ENCODE measurements around the gene DCANP1.

The DCANP1 gene

GRCh38 chr5:135417083-135417482 is 30.1 kb downstream of the DCANP1 start:
- no peak for DNase-seq

DNA sequence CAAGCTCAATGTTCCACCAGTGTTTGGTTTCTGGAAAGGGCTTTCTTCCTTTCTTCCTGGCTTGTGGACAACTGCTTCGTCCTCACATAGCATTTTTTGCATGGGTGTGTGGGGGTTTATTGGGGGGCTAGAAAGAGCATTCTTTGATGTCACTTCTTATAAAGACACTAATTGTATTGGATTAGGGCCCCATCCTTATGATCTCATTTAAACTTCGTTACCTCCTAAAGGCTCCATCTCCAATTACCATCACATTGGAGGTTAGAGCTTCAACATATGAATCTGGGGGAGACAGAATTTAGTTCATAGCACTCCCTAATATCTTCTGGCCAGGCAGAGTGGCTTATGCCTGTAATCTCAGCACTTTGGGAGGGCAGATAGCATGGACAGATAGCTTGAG is 42.1 kb downstream of the DCANP1 start:
- DNase-seq, result no peak

GRCh38 chr5:135402031-135402430 is 45.1 kb downstream of the DCANP1 start:
- DNase-seq, result no peak

GRCh38 chr5:135400866-135401265 is 46.3 kb downstream of the DCANP1 start:
- peak in 2 of 3 experiments; percentile 39 to 75 for DNase-seq

GRCh38 chr5:135399794-135400542 is 47.2 kb downstream of the DCANP1 start:
- peak in 2 of 3 experiments; percentile 65 to 74 for DNase-seq

DNA sequence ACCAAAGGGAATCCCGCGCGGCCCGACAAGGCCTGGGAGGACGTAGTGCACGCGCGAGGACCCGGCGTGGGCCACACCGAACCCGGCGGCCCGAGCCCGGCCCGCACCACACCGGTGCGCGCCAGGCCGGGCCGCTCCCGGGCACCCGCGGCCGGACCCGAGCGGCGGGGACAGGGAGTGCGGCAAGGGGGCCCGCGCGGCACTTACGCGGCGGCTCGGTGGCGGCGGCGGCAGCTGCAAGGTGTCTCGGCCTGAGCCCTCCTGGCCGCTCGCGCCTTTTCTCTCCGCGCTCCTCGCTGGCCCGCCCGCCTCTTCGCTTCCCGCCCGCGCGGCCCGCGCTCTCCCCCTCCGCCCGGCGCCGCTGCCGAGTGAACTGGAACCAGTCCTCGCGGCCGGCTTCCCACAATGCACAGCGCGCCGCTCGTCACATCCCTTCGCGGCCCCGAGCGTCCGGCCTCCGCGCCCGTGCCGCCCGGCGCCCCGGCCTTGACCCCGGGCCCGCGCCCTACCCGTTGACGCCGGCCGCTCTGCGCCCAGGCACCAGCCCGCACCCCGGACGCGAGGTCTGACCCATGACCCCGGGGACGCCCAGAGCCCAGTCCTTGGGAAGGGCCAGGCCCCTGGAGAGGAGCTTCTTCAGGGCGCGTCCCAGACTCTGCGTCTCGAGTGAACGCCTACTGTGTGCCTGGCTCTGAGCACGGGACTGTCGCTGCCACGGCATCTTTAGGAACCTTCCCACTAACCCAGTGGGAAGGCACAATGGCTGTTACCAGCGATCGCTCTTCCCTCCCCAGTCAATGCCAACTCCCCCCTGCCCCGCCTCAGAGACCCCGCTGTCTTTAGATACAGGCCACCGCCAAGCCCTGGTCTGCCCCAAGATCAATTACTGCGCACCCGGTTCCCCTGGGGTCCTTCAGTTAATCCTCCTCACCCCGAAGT is 48.0 kb downstream of the DCANP1 start, which contains the start of gene MACROH2A1:
Gene MACROH2A1, minus strand, starts transcription at position 377 of the 939 bp plus-strand sequence. CDS start 10,138 bp downstream, outside the sequence.
- peak; percentile 79 to 81 (median 80) for DNase-seq

DNA sequence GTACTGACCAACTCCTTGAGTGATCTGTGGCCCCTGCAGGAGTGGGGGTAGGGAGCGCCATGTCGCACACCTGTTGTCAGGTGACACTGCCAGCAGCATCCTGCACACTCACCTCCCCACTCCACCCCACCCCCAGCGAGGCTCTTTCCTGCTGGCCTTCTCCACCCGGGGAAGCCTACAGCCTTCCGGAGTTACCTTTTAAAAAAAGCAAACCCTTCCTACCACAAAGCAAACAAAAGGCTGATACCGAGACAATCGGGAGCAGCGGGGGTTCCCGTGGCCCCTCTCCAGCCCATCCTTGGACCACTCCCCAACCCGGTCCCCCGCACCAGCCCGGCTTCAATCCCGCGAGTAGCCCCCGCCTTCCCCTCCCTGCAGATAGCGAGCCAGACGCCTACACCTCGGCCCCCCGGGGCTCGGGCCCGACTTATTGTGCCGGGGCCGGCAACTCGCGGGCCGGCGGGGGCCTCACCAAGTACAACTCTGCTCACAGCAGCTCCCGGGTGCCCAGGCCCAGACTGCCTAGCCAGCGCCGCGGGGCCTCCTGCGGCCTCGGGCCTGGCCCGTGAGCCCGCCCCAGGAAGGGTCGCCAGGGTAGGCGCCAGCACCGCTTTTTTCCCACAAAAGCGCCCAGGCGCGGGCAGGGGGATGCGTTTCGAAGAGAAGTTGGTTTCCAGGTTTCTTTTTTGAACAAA is 48.8 kb downstream of the DCANP1 start:
- DNase-seq, result peak; percentile 72 to 83 (median 78)

- no peak for DNase-seq
Observed at GRCh38 chr5:135397084-135397483, 50.1 kb downstream of the DCANP1 start.

DNA sequence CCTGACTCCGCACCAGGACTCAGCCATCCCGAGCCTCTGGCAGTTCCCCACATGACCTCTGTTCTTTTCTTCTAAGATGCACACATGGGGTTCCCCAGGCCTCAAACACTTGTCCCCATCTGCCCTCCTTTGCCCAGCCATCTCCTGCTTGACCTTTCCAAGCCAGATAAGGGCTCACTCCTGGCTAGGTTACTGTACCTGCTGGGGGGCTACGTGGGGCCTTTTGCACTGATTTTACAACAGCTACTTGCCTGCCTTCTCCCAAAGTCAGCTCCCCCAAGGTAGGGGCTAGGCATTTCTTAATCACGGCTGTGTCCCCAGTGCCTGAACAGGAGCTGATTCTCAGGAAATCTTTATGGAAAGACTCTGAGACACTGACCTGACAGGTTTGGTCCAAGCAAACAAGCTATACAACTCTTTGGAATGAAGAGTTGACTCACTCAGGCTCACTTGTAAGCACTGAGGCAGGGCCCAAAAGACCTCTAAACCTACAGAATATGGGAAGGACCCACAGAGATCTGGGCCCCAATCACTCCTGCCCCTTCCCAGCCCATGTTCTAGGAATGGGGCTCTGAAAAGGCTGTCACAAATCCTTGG is 50.6 kb downstream of the DCANP1 start:
- no peak for DNase-seq

- DNase-seq, result no peak
Observed at GRCh38 chr5:135395866-135396265, 51.3 kb downstream of the DCANP1 start.

DNA sequence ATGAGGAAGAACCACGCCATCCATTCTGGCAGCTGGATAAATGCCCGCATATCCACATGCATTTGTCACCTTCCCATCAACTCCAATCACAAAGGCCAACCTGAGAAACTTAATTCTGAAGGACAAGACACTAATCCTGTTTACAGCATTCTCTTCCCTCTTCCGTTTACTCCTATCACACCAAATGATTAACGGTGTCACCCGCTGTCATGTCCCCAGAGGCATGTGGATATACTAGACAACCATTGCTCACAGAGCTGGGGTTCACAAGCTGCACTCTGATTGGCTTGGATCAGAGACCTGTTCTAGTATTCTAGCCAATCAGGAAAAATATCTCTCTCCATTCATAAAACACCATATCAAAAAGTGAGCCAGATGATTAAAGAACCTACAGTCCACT is 51.7 kb downstream of the DCANP1 start:
- peak in 1 of 3 experiments; percentile 2 for DNase-seq
